ENCODE measurements around the gene KLF6.

Gene KLF6

GRCh38 chr10:3784510-3785250 lies at the start of gene KLF6:
Gene KLF6, minus strand, starts transcription at chr10:3785209. Its CDS starts 195 bp downstream, at chr10:3785014.
- DNase-seq = peak in 20 of 56 donors; percentile 24 to 86 (median 61)

- no peak for DNase-seq
These were observed 49.4 kb upstream of the KLF6 start for GRCh38 chr10:3834404-3834803.

GRCh38 chr10:3833046-3833445 lies 48.0 kb upstream of the KLF6 start:
- no peak for DNase-seq

- no peak for DNase-seq
These were observed 47.2 kb upstream of the KLF6 start for GRCh38 chr10:3832022-3832786.

- DNase-seq = no peak
These were observed 46.6 kb upstream of the KLF6 start for GRCh38 chr10:3831608-3832007.

GRCh38 chr10:3830946-3831345 lies 45.9 kb upstream of the KLF6 start:
- DNase-seq = no peak

GRCh38 chr10:3829156-3830050 lies 44.4 kb upstream of the KLF6 start:
- no peak for DNase-seq

GRCh38 chr10:3828404-3829155 lies 43.6 kb upstream of the KLF6 start:
- no peak for DNase-seq

- DNase-seq = no peak
These were observed 42.9 kb upstream of the KLF6 start for GRCh38 chr10:3827768-3828403.

GRCh38 chr10:3827266-3827665 lies 42.3 kb upstream of the KLF6 start:
- DNase-seq = no peak

GRCh38 chr10:3825862-3826351 lies 40.9 kb upstream of the KLF6 start:
- no peak for DNase-seq

GRCh38 chr10:3825244-3825643 lies 40.2 kb upstream of the KLF6 start:
- DNase-seq = no peak

GRCh38 chr10:3822541-3823330 lies 37.7 kb upstream of the KLF6 start:
- no peak for DNase-seq

- DNase-seq = no peak
These were observed 35.2 kb upstream of the KLF6 start for GRCh38 chr10:3820255-3820654.

- DNase-seq = no peak
These were observed 32.0 kb upstream of the KLF6 start for GRCh38 chr10:3816995-3817394.

- DNase-seq = no peak
These were observed 29.8 kb upstream of the KLF6 start for GRCh38 chr10:3814838-3815220.

GRCh38 chr10:3813986-3814837 lies 29.2 kb upstream of the KLF6 start:
- no peak for DNase-seq

- DNase-seq = no peak
These were observed 28.3 kb upstream of the KLF6 start for GRCh38 chr10:3813267-3813666.

GRCh38 chr10:3812141-3812540 lies 27.1 kb upstream of the KLF6 start:
- DNase-seq = no peak

All from amygdala (tissue), 56 donors.